HUES6 (cell line): ENCODE measurements around the gene MISP.

Experiments used
- H3K27ac ChIP-seq: 2 replicates; pipeline ENCODE4 v1.7.0; 2013; ENCODE audit warnings: low read depth, mild to moderate bottlenecking, low read length, inconsistent platforms
- H3K27me3 ChIP-seq: 2 replicates; pipeline ENCODE4 v1.6.1; 2013; ENCODE audit warnings: low read length; ENCODE audit not compliant: control insufficient read depth, insufficient read depth
- H3K36me3 ChIP-seq: 2 replicates; pipeline ENCODE4 v1.6.1; 2013; ENCODE audit warnings: low read length; ENCODE audit not compliant: control insufficient read depth, insufficient read depth
- H3K4me1 ChIP-seq: 2 replicates; pipeline ENCODE4 v1.6.1; 2013; ENCODE audit warnings: low read length; ENCODE audit not compliant: control insufficient read depth, insufficient read depth
- H3K4me3 ChIP-seq: 2 replicates; pipeline ENCODE4 v1.5.1; 2013; ENCODE audit warnings: low read depth, low read length
- H3K9ac ChIP-seq: one replicate; pipeline ENCODE4 v1.6.1; 2013; ENCODE audit warnings: mild to moderate bottlenecking, low read length
- H3K9me3 ChIP-seq: 2 replicates; pipeline ENCODE4 v1.6.1; 2013; ENCODE audit warnings: low read depth, low read length; ENCODE audit not compliant: control insufficient read depth, insufficient read depth

MISP gene

DNA sequence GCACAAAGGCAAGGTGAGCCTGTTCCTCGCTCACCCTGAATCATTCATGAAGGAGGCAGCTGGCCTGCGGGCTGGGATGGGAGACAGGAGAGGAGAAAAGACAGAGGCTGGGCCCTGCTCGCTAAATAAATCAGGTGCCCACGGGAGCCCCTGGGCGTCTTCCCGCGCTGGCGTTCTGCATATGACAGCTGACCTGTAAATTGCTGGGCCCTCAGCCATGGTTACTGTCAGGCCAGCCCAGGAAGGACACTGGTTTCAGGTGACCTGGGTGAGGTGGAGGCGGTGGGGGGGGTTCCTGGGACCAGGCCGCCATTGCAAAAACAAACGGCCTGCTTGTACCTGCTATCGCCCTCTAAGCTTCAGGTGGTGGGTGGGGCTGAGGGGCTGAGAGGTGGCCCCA lies 42.9 kb downstream of the MISP start:
- Histone ChIP-seq H3K27me3 (no peaks in the 10 kb centered on the region), H3K9me3 (no peaks in the 10 kb centered on the region), H3K4me1 (peaks cover 28% of the 10 kb centered on the region), H3K36me3 (peaks cover 7% of the 10 kb centered on the region), H3K27ac (no peak overlapping the region), H3K4me3 (no peak overlapping the region), H3K9ac (no peak overlapping the region)

DNA sequence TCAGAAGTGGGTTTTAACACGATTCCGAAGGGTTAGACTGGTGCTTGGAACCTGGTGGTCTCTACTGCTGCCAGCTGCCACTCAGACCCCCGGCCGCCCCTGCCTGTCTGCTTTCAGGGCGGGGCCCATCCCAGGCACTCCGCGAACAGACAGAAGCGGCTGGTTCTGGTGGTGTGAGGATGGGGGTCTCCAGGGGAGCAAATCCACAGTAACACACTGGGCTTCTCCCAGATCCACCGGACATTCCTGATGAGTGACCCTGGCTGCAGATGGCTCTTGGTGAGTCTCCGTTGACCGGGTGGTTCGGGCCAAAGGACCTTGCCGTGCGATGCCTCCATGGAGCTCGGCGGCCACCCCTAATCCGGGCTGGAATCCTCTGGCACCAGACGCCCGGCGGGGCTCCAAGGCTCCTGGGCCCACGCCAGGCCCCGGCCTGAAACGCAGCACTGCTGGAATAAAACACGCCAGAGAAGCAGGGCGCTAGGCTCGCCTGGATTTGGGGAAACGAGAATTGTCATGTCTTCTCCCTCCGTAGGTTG lies 44.2 kb downstream of the MISP start:
- Histone ChIP-seq H3K4me3 (no peak overlapping the region), H3K9me3 (no peaks in the 10 kb centered on the region), H3K27ac (no peak overlapping the region), H3K27me3 (no peaks in the 10 kb centered on the region), H3K4me1 (peaks cover 27% of the 10 kb centered on the region), H3K9ac (no peak overlapping the region), H3K36me3 (peaks cover 19% of the 10 kb centered on the region)

DNA sequence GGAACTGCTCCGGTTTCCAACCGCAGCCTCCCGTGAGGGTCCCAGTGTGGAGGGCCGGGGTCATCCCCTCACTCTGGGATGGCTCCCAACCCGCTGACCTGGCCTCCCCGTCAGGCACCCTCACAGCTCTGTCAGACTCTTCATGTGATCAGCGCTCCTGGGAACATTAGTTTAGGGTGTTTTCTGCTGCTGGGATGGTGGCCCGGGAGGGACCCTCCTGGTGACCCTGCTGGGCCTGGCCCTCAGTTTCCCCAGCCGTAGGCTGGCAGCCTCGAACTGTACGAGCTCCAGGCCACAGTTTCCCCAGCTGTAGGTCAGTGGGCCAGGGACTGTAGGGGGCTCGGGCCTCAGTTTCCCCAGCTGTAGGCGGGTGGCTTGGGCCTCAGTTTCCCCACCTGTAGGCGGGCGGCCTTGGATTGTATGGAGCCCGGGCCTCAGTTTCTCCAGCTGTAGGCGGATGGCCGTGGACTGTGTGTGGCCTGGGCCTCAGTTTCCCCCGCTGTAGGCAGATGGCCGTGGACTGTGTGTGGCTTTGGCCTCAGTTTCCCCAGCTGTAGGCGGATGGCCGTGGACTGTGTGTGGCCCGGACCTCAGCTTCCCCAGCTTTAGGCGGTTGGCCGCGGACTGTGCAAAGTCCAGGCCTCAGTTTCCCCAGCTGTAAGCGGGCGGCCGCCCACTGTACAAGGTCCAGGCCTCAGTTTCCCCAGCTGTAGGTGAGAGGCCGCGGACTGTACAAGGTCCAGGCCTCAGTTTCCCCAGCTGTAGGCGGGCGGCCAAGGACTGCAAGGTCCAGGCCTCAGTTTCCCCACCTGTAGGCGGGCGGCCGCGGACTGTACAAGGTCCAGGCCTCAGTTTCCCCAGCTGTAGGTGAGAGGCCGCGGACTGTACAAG lies 45.0 kb downstream of the MISP start:
- no peak overlapping the region for H3K9ac ChIP-seq
- peak overlapping the region; percentile 55; the same call in 1 of the 2 replicates for H3K4me3 ChIP-seq
- H3K27ac ChIP-seq: no peak overlapping the region

DNA sequence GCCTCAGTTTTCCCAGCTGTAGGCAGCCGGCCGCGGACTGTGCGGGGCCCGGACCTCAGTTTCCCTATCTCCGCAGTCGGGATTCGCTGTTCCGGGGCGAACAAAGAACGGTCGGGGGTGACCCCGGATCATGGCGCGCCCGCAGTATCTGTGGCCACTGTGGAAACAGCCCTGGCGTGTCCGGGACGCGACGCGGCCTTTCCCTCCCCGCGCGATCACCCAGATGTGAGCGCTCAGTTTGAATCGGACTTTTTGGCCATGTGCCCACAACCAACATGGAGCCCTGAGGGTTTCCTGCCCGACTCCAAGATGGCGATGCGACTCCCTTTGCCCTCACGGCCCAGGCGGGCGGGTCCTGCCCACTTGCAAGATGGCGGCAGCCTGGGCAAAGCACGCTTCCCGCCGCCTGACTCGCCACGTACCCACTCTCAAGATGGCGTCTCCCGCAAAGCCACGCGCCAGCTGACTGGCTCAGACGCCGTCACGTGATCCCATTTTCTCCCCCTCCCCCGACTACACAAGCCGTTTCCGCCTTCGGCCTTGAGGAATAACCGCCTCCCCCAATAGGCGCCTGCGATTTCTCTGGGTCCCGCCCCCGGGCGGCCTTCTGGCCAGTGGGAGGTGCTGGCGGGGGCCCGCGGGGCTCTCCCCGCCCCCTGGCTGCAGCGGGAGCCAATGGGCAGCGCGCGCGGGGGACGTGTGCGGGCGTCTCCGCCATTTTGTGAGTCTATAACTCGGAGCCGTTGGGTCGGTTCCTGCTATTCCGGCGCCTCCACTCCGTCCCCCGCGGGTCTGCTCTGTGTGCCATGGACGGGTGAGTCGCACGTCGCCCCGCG lies 46.0 kb downstream of the MISP start, which contains the start of gene PTBP1:
PTBP1 (plus strand) TSS at position 761 of the 836 bp plus-strand sequence; CDS start at position 807, 46 bp downstream.
- Histone ChIP-seq H3K36me3 (peaks cover 36% of the 10 kb centered on the region), H3K4me3 (peak within 1 kb of the TSS; percentile 92), H3K9me3 (no peaks in the 10 kb centered on the region), H3K27ac (peak within 1 kb of the TSS; percentile 92), H3K9ac (peak within 1 kb of the TSS; percentile 92), H3K4me1 (peaks cover 36% of the 10 kb centered on the region), H3K27me3 (no peaks in the 10 kb centered on the region)

More for the DNA sequence above, 45.0 kb downstream of the MISP start:
- H3K27me3 ChIP-seq: no peaks in the 10 kb centered on the region
- peaks cover 33% of the 10 kb centered on the region for H3K4me1 ChIP-seq
- peaks cover 27% of the 10 kb centered on the region for H3K36me3 ChIP-seq
- no peaks in the 10 kb centered on the region for H3K9me3 ChIP-seq

DNA sequence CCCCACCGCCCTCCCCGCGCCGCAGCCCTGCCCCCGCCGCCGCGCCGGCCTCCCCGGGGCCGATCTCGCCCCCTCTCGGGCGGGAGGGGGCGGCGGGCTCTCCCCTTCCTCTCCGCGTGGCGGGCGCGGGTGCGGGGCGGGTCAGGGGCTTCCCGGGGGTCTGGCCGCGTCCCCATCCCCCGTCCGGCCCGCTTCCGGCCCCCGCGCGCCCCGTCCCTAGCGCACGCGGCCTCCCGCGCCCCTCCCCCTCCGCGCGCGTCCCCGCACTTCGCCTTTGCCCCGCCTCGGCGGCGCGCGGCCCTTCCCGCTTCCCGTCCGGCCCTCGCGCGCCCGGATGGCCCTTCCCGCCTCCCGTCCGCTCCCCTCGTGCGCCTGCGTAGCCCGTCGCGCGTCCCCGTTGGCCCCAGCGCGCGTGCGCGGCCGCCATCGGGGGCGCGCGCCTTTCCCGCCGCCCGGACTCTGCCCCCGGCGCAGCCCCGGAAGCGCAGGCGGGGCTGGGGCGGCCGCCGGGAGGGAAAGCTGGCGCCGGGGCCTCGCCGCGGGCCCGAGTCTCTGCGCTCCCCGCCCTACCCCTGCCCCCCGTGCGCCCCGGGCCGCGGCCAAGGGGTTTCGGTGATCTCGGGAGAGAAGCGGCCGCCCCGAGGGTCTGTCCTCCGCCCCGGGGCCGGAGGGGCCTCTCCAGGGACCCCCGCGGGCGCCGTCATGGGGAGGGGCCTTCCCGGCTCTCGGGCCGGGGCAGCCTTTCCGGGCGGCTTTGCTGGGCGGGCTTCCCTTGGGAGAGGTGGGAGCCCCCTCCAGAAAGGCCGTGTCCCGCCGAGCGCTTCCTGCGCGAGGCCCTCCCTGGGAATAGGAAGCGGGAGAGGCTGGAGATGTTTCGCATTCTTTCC lies 46.9 kb downstream of the MISP start:
- peaks cover 31% of the 10 kb centered on the region for H3K4me1 ChIP-seq
- peaks cover 45% of the 10 kb centered on the region for H3K36me3 ChIP-seq
- peak overlapping the region; percentile 92 for H3K9ac ChIP-seq
- H3K9me3 ChIP-seq: no peaks in the 10 kb centered on the region
- H3K27ac ChIP-seq: peak overlapping the region; percentile 92
- no peaks in the 10 kb centered on the region for H3K27me3 ChIP-seq
- peak overlapping the region; percentile 92 for H3K4me3 ChIP-seq

DNA sequence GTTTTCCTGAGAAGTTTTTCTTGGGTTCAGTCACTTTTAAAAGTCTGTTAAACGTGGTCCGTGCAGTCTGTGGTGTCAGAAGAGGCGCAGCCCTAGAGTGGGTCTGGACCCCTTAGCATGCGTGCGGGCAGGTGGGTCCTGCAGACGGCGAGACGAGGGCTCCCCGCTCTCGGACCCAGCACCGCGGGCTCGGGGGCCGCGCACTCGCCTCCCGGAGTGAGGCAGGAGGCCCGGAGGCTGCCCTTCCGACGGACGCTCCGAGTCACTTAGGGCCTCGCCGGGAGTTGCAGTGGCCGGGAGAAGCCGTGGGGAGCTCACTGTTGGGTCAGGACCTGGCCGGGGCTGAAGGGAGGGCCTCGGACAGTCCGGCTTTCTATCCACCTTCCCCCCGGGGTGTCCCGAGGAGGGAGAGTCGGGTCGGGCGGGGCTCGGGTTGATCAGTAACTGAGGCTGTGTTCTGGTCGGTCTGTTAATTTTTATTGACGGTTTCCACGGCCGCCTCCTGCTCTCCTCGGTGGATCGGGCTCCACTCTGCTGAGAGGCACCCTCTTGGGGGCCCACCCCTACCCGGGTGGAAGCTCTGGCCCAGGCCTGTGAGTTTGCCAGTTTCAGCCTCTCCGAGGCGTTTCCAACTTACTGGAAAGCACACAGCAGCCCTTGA lies 47.6 kb downstream of the MISP start:
- Histone ChIP-seq H3K9me3 (no peaks in the 10 kb centered on the region), H3K4me3 (peak overlapping the region; percentile 92), H3K27ac (peak overlapping the region; percentile 92), H3K36me3 (peaks cover 53% of the 10 kb centered on the region), H3K9ac (peak overlapping the region; percentile 92), H3K4me1 (peaks cover 31% of the 10 kb centered on the region), H3K27me3 (no peaks in the 10 kb centered on the region)

DNA sequence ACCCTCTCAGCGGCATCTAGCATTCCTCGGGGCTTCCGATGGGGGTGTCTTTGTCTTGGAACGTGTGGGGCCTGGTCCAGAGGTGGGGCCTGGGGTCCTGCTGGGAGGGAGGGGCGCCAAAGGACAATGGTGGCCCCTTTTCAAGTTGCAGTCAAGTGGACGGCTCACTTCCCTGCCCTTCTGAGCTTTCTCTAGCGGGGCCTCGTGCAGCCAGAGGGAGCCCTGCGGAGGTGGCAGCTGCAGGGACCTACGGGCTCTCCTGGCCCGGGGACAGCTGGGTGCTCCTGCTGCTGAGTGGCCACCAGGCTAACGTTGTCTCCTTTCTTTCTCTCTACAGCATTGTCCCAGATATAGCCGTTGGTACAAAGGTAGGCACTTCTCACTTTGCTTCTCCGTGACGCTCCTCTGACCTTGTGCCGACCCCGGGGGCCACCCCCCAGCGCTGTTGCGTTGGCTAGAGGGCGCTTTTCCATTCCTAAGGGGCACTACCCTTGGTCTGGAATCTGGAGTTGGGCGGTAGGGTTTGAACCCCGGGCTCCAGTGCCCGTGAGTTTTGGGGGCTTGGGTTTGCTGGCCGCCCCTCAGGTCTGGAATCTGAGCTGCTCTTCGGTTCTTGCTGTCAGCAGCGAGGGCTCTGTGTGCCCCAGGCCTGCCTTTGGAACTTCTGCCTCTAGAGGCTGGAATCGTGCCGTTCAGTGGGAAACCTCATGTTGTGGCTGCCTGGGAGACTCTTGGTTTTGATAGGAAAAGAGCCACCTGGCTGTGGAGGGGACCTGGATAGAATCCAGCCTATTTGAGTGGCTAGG lies 48.4 kb downstream of the MISP start:
- no peaks in the 10 kb centered on the region for H3K27me3 ChIP-seq
- H3K4me3 ChIP-seq: peak overlapping the region; percentile 92
- H3K27ac ChIP-seq: peak overlapping the region; percentile 92
- H3K4me1 ChIP-seq: peaks cover 31% of the 10 kb centered on the region
- no peaks in the 10 kb centered on the region for H3K9me3 ChIP-seq
- H3K9ac ChIP-seq: peak overlapping the region; percentile 92
- peaks cover 60% of the 10 kb centered on the region for H3K36me3 ChIP-seq

DNA sequence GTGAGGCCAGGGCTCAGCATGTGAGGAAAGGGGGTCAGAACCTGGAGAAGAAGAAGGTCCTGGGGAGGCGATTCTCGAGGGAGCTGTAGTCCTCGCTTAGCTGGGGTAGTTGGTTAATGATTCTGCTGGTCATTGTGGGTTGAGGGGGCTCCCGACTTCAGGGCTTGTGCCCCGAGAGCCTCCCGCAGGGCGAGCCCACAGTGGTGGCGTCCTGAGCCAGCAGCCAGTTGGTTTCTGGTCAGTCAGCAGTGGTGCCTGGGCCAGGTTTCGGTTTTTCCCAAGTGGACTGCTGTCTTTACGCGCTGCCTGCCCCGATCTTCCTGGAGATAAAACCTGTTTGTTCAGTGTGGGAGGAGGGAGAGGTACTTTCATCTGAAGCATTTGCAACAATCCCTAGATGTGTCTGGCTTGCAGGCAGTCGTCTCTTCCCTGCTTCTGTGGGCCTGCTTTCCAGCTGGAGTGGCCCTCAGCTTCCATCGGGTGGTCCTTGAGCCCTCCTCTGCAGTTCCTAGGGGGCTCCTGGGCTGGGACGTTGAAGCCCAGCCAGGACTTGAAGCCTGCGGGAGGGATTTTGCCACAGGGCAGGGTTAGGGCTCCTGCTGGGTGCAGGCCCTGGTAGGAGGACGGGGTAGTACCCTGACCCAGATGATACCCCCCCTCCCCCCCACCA lies 49.6 kb downstream of the MISP start:
- Histone ChIP-seq H3K27ac (no peak overlapping the region), H3K9ac (peak overlapping the region; percentile 47), H3K27me3 (no peaks in the 10 kb centered on the region), H3K36me3 (peaks cover 72% of the 10 kb centered on the region), H3K4me3 (peak overlapping the region; percentile 48), H3K4me1 (peaks cover 31% of the 10 kb centered on the region), H3K9me3 (no peaks in the 10 kb centered on the region)
